Sciatic nerve (tissue), 2 donors: Measurements from ENCODE around the gene FES. TPM values are rescaled to one million over a fixed set of nuclear protein-coding genes. Genes with fewer than 3 reads are reported as not detected.
"Not testable (repeated sequence)": the region's sequence is repeated elsewhere in the genome, so short reads cannot be mapped to it uniquely, and the experiment has no call there.

Source experiments
- ATAC-seq: fragments of 200-7000 bp; cut with Tn5 transposase; one replicate; pipeline ENCODE4 v1.9.1; 2020; ENCODE audit warnings: mild to moderate bottlenecking, moderate library complexity
- DNase-seq: peaks from one replicate; pipeline ENCODE4 v3.0.0-alpha.2; 2020; ENCODE audit warnings: low spot score
- intact Hi-C: fragments of 100-400 bp; cut with DNase I; formaldehyde crosslinking; loops from one replicate; pipeline ENCODE4 v1.14.2; 2022
- total RNA-seq: library from RNA; stranded (reverse); fragmentation: NEBNext Ultra II Directional; extraction: Animal tissue kit (Norgen Biotek cat#: 25700); gene quantifications from one replicate; pipeline ENCODE4 v1.2.1, GENCODE V29; 2021
- donor health status: DM: no; HTN: no; CAD: no.
- donor health status: DM: no; HTN: no; CAD: no.

The FES gene
- total RNA-seq, 1 donor from 2014 or later = 44.8 TPM

GRCh38 chr15:90872486-90873184 lies 11.7 kb upstream of the FES start:
- no peak for DNase-seq
- peak; percentile 3 for ATAC-seq
- intact Hi-C loops = no loop called here

- ATAC-seq (no peak), DNase-seq (no peak)
- intact Hi-C loops = no loop called here
Measured at GRCh38 chr15:90873488-90873997, 10.8 kb upstream of the FES start.

- ATAC-seq (no peak), DNase-seq (no peak)
- intact Hi-C loops = no loop called here
Measured at GRCh38 chr15:90873998-90874605, 10.2 kb upstream of the FES start.

- DNase-seq, intact Hi-C loops, ATAC-seq: not testable (repeated sequence)
Measured at GRCh38 chr15:90874986-90875385, 9.3 kb upstream of the FES start.

GRCh38 chr15:90875549-90875981 lies 8.7 kb upstream of the FES start:
- DNase-seq = no peak
- no peak for ATAC-seq
- intact Hi-C loops = no loop called here

GRCh38 chr15:90876046-90876445 lies 8.3 kb upstream of the FES start:
- DNase-seq (no peak), ATAC-seq (no peak)
- intact Hi-C loops = no loop called here

- no peak for ATAC-seq
- intact Hi-C loops = no loop called here
- no peak for DNase-seq
Measured at GRCh38 chr15:90876512-90877170, 7.7 kb upstream of the FES start.

GRCh38 chr15:90877315-90877714 lies 7.0 kb upstream of the FES start:
- no peak for ATAC-seq
- no peak for DNase-seq
- intact Hi-C loops = no loop called here

- ATAC-seq (no peak), DNase-seq (no peak)
- intact Hi-C loops = no loop called here
Measured at GRCh38 chr15:90877996-90878395, 6.3 kb upstream of the FES start.

GRCh38 chr15:90878660-90879059 lies 5.6 kb upstream of the FES start:
- no peak for ATAC-seq

GRCh38 chr15:90879730-90880366 lies 4.5 kb upstream of the FES start:
- intact Hi-C loops = no loop called here
- DNase-seq (no peak), ATAC-seq (no peak)

More at GRCh38 chr15:90878660-90879059, 5.6 kb upstream of the FES start:
- intact Hi-C loops = no loop called here
- no peak for DNase-seq

GRCh38 chr15:90880381-90881145 lies 3.7 kb upstream of the FES start:
- DNase-seq (no peak), ATAC-seq (no peak)
- intact Hi-C loops = no loop called here

- intact Hi-C loops = no loop called here
- DNase-seq = no peak
Measured at GRCh38 chr15:90881181-90881977, 2.9 kb upstream of the FES start.

GRCh38 chr15:90881978-90882721 lies 2.2 kb upstream of the FES start:
- intact Hi-C loops = no loop called here
- DNase-seq (no peak), ATAC-seq (no peak)

More at GRCh38 chr15:90881181-90881977, 2.9 kb upstream of the FES start:
- ATAC-seq = no peak

- ATAC-seq (peak; percentile 6), DNase-seq (no peak)
- intact Hi-C loops = no loop called here
Measured at GRCh38 chr15:90882781-90883525, 1.4 kb upstream of the FES start.

GRCh38 chr15:90883526-90883975 lies 753 bp upstream of the FES start:
- intact Hi-C loops = no loop called here
- ATAC-seq (peak; percentile 8), DNase-seq (no peak)
